Ovary (tissue), 9 donors: ENCODE results near the gene TMPRSS3. TPM values are rescaled to one million over a fixed set of nuclear protein-coding genes. Genes with fewer than 3 reads are reported as not detected.

Experiments used
- DNase-seq, 5 donors: peaks; one replicate each; pipeline ENCODE4 v3.0.0-alpha.2; 2019 to 2020
- H3K27ac ChIP-seq, 2 donors: fragments of 200-600 bp; one replicate each; pipeline versions ENCODE4 v1.5.1 to v1.8.0; 2019 to 2022
- H3K27me3 ChIP-seq: fragments of 200-600 bp; one replicate; pipeline ENCODE4 v1.8.0; 2022
- H3K36me3 ChIP-seq: fragments of 200-600 bp; sonication (generic); one replicate; pipeline ENCODE4 v1.5.1; 2019
- H3K4me1 ChIP-seq: one replicate; pipeline ENCODE4 v1.8.1; 2013; ENCODE audit warnings: mild to moderate bottlenecking, moderate library complexity; ENCODE audit not compliant: insufficient read depth
- H3K4me3 ChIP-seq: fragments of 200-600 bp; sonication (generic); one replicate; pipeline ENCODE4 v1.5.1; 2017
- H3K9me3 ChIP-seq, 2 donors: fragments of 200-600 bp in 1 of 2; sonication (generic) in 1 of 2; one replicate each; pipeline versions ENCODE4 v1.5.1 to v1.8.1; 2013 to 2019; ENCODE audit warnings: mild to moderate bottlenecking in 1 of 2, moderate library complexity in 1 of 2
- CTCF ChIP-seq, 3 donors: fragments of 450-650 bp in 2 of 3; fragments of 200-600 bp in 1 of 3; IDR thresholded peaks; one replicate each; pipeline versions ENCODE4 v1.5.1 to v1.8.0; 2016 to 2022; ENCODE audit warnings: antibody characterized with exemption in 3 of 3, mild to moderate bottlenecking in 1 of 3
- EP300 ChIP-seq: sonication (generic); formaldehyde crosslinking; IDR thresholded peaks from one replicate; pipeline ENCODE4 v1.6.1; 2017; ENCODE audit warnings: antibody characterized with exemption
- POLR2A ChIP-seq: fragments of 450-650 bp; IDR thresholded peaks from one replicate; pipeline ENCODE4 v1.6.1; 2017; ENCODE audit warnings: antibody characterized with exemption, mild to moderate bottlenecking, moderate library complexity
- WGBS, 3 donors: extraction: QIAGEN DNeasy Blood & Tissue Kit in 1 of 3; methylation state at CpG; one replicate each; pipeline versions ENCODE4 v1.1.5 to v1.1.7; 2013 to 2017; 5-methylcytosine and 5-hydroxymethylcytosine counted together
- intact Hi-C, 4 donors: fragments of 100-400 bp; cut with DNase I; formaldehyde crosslinking; loops; one replicate each; pipeline versions ENCODE4 v1.11.0 to v1.15.1; 2022 to 2023
- polyA plus RNA-seq, 2 donors: library from polyadenylated mRNA; stranded (reverse); fragments of 200-250 nt in 1 of 2; fragments of 350-450 nt in 1 of 2; fragmentation: Illumina TruSeq in 1 of 2; extraction: RNeasy Lipid Tissue Mini Kit (QIAGEN cat#74804) in 1 of 2; gene quantifications; one replicate each; pipeline ENCODE4 v1.2.3, GENCODE V29; 2013 to 2014
- total RNA-seq, 7 donors: library from RNA; depleted of rRNA in 2 of 7; stranded (reverse); fragments of >200 nt in 2 of 7; fragmentation: NEBNext Ultra II Directional in 3 of 7; extraction: Animal tissue kit (Norgen Biotek cat#: 25700) in 3 of 7; gene quantifications; one replicate each; pipeline versions ENCODE4 v1.1.0 to v1.2.4, GENCODE V29; 2016 to 2023
- donor health status: DM: no; HTN: no; CAD: no; lungs with moderate emphysema.
- donor health status: DM: no; HTN: no; CAD: no.
- donor health status: Bipolar disorder and iron deficiency.
- donor health status: DM: yes; HTN: yes; CAD: no.
- donor health status: DM: no; HTN: no; CAD: no.
- donor health status: DM: yes; HTN: yes; CAD: no.

TMPRSS3 gene
- total and polyA plus RNA-seq, 9 donors: 0.07 to 28.6 (median 1.4) TPM; not detected in 2

GRCh38 chr21:42390193-42390592 lies 5.7 kb downstream of the TMPRSS3 start:
- WGBS, 3 donors: 63 to 75% (median 73%) methylated on average over 5 of the region's 5 CpGs
- intact Hi-C loops: no loop called here
- Histone ChIP-seq H3K27me3 (no peaks in the 10 kb centered on the region), H3K4me1 (no peaks in the 10 kb centered on the region), H3K9me3 (no peaks in the 10 kb centered on the region), H3K36me3 (no peaks in the 10 kb centered on the region), H3K27ac (no peak overlapping the region), H3K4me3 (no peak overlapping the region)
- no peak for DNase-seq
- TF ChIP-seq POLR2A: no peak

GRCh38 chr21:42389449-42389835 lies 6.4 kb downstream of the TMPRSS3 start:
- intact Hi-C loops: no loop called here
- DNase-seq: no peak
- no peaks in the 10 kb centered on the region for H3K4me1 ChIP-seq
- no peaks in the 10 kb centered on the region for H3K27me3 ChIP-seq
- H3K27ac ChIP-seq: no peak overlapping the region
- no peak overlapping the region for H3K4me3 ChIP-seq
- H3K9me3 ChIP-seq: no peaks in the 10 kb centered on the region
- TF ChIP-seq CTCF (IDR thresholded peaks at IDR 0.05) (no peak), POLR2A (no peak), EP300 (no peak)
- H3K36me3 ChIP-seq: no peaks in the 10 kb centered on the region
- 74 to 78% (median 76%) methylated on average over 6 of the region's 6 CpGs for WGBS, 3 donors

- H3K27me3 ChIP-seq: no peaks in the 10 kb centered on the region
- DNase-seq: no peak
- no peaks in the 10 kb centered on the region for H3K4me1 ChIP-seq
- H3K36me3 ChIP-seq: no peaks in the 10 kb centered on the region
- no peak for TF ChIP-seq CTCF (IDR thresholded peaks at IDR 0.05)
- TF ChIP-seq EP300: no peak
- no peak for TF ChIP-seq POLR2A
- 52 to 70% (median 53%) methylated on average over 20 of the region's 20 CpGs for WGBS, 3 donors
- H3K27ac ChIP-seq: no peak overlapping the region
- intact Hi-C loops: no loop called here
- H3K9me3 ChIP-seq: no peaks in the 10 kb centered on the region
- H3K4me3 ChIP-seq: no peak overlapping the region
These were observed 7.0 kb downstream of the TMPRSS3 start for GRCh38 chr21:42388740-42389448.

GRCh38 chr21:42387843-42388340 lies 8.0 kb downstream of the TMPRSS3 start:
- H3K27me3 ChIP-seq: no peaks in the 10 kb centered on the region
- H3K4me3 ChIP-seq: no peak overlapping the region
- H3K36me3 ChIP-seq: no peaks in the 10 kb centered on the region
- WGBS, 3 donors: 86 to 92% (median 90%) methylated on average over 6 of the region's 6 CpGs
- no peaks in the 10 kb centered on the region for H3K4me1 ChIP-seq
- no peak for DNase-seq
- H3K27ac ChIP-seq: no peak overlapping the region
- no peak for TF ChIP-seq POLR2A
- no peak for TF ChIP-seq EP300
- no peak for TF ChIP-seq CTCF (IDR thresholded peaks at IDR 0.05)
- no peaks in the 10 kb centered on the region for H3K9me3 ChIP-seq
- intact Hi-C loops: no loop called here

- Histone ChIP-seq H3K27ac (no peak overlapping the region), H3K4me3 (no peak overlapping the region), H3K4me1 (no peaks in the 10 kb centered on the region), H3K9me3 (no peaks in the 10 kb centered on the region), H3K27me3 (no peaks in the 10 kb centered on the region), H3K36me3 (no peaks in the 10 kb centered on the region)
- WGBS, 3 donors: 52 to 56% (median 54%) methylated on average over 3 of the region's 3 CpGs
- no peak for DNase-seq
- intact Hi-C loops: no loop called here
- TF ChIP-seq EP300 (no peak), POLR2A (no peak), CTCF (IDR thresholded peaks at IDR 0.05) (no peak)
These were observed 8.7 kb downstream of the TMPRSS3 start for GRCh38 chr21:42387164-42387563.
